HEK293 (cell line): ENCODE results near the gene HOXD9.
A peak's percentile ranks its signal among the peaks of the same experiment; 100 is the strongest.

Experiments
- CTCF ChIA-PET: fragments of 350-600 bp; formaldehyde crosslinking; extraction: SDS; loops from one replicate; lab custom pipeline; 2021; ENCODE audit warnings: antibody characterized with exemption; lab: Yijun Ruan, JAX
- POLR2A ChIA-PET: fragments of 300-600 bp; formaldehyde crosslinking; extraction: SDS; loops from one replicate; lab custom pipeline; 2020; ENCODE audit warnings: antibody characterized with exemption, inconsistent platforms; lab: Yijun Ruan, JAX
- H3K27ac ChIP-seq: fragments of 200-500 bp; sonication (Bioruptor generic); 2 replicates; pipeline ENCODE4 v1.5.1; 2014; ENCODE audit warnings: low read depth, low read length, control low read depth, inconsistent platforms; ENCODE audit errors: extremely low read depth
- H3K36me3 ChIP-seq, 2 experiments: fragments of 200-500 bp in 1 of 2; sonication (Bioruptor generic) in 1 of 2; 1 replicate in 1 of 2; 2 replicates in 1 of 2; pipeline ENCODE4 v1.5.1; 2014 to 2017; ENCODE audit warnings: inconsistent platforms in 2 of 2, low read length in 2 of 2; ENCODE audit not compliant: control insufficient read depth in 2 of 2, insufficient read depth in 1 of 2
- H3K4me1 ChIP-seq: fragments of 200-500 bp; sonication (Bioruptor generic); 2 replicates; pipeline ENCODE4 v1.5.1; 2014; ENCODE audit warnings: mild to moderate bottlenecking, low read length, inconsistent platforms; ENCODE audit not compliant: control insufficient read depth, insufficient read depth
- H3K4me3 ChIP-seq: 2 replicates; pipeline ENCODE4 v1.5.1; 2011; ENCODE audit warnings: low read depth, mild to moderate bottlenecking, control low read depth, low read length, moderate library complexity
- H3K9me3 ChIP-seq: fragments of 200-500 bp; sonication (Bioruptor generic); 2 replicates; pipeline ENCODE4 v1.5.1; 2014; ENCODE audit warnings: low read depth, low read length, inconsistent platforms; ENCODE audit not compliant: control insufficient read depth, insufficient read depth
- GFI1B ChIP-seq: fragments of 450-650 bp; formaldehyde crosslinking; IDR thresholded peaks from 2 replicates; pipeline ENCODE4 v1.5.1; 2016; ENCODE audit warnings: missing biosample characterization, missing genetic modification characterization
- GLIS1 ChIP-seq: fragments of 450-650 bp; formaldehyde crosslinking; IDR thresholded peaks from 2 replicates; pipeline ENCODE4 v1.5.1; 2016; ENCODE audit warnings: missing biosample characterization, missing genetic modification characterization
- SCRT1 ChIP-seq: fragments of 450-650 bp; formaldehyde crosslinking; IDR thresholded peaks from 2 replicates; pipeline ENCODE4 v1.5.1; 2016; ENCODE audit warnings: missing biosample characterization, missing genetic modification characterization, borderline replicate concordance
- SCRT2 ChIP-seq: fragments of 450-650 bp; formaldehyde crosslinking; IDR thresholded peaks from 2 replicates; pipeline ENCODE4 v1.5.1; 2016; ENCODE audit warnings: missing biosample characterization, missing genetic modification characterization
- TCF7L2 ChIP-seq: IDR thresholded peaks from 2 replicates; pipeline ENCODE4 v1.6.1; 2011; ENCODE audit warnings: low read depth, mild to moderate bottlenecking, inconsistent platforms, low read length, moderate library complexity, borderline replicate concordance
- YY2 ChIP-seq: fragments of 450-650 bp; formaldehyde crosslinking; IDR thresholded peaks from 2 replicates; pipeline ENCODE4 v1.5.1; 2016; ENCODE audit warnings: missing biosample characterization, missing genetic modification characterization
- ZBTB17 ChIP-seq: fragments of 450-650 bp; formaldehyde crosslinking; IDR thresholded peaks from 2 replicates; pipeline ENCODE4 v1.5.1; 2016; ENCODE audit warnings: missing biosample characterization, missing genetic modification characterization
- ZBTB48 ChIP-seq: fragments of 450-650 bp; formaldehyde crosslinking; IDR thresholded peaks from 2 replicates; pipeline ENCODE4 v1.5.1; 2016; ENCODE audit warnings: missing biosample characterization, missing genetic modification characterization
- ZFP69B ChIP-seq: fragments of 450-650 bp; formaldehyde crosslinking; IDR thresholded peaks from 2 replicates; pipeline ENCODE4 v1.5.1; 2016; ENCODE audit warnings: missing biosample characterization, missing genetic modification characterization
- ZNF175 ChIP-seq: fragments of 450-650 bp; formaldehyde crosslinking; IDR thresholded peaks from 2 replicates; pipeline ENCODE4 v1.5.1; 2016; ENCODE audit warnings: missing biosample characterization, missing genetic modification characterization
- ZNF302 ChIP-seq: fragments of 450-650 bp; formaldehyde crosslinking; IDR thresholded peaks from 2 replicates; pipeline ENCODE4 v1.5.1; 2016; ENCODE audit warnings: missing biosample characterization, missing genetic modification characterization, low read depth
- ZNF423 ChIP-seq: fragments of 450-650 bp; formaldehyde crosslinking; IDR thresholded peaks from 2 replicates; pipeline ENCODE4 v1.5.1; 2016; ENCODE audit warnings: missing biosample characterization, missing genetic modification characterization
- ZNF560 ChIP-seq: fragments of 450-650 bp; formaldehyde crosslinking; IDR thresholded peaks from 2 replicates; pipeline ENCODE4 v1.5.1; 2017; ENCODE audit warnings: missing biosample characterization, missing genetic modification characterization, borderline replicate concordance
- ZNF76 ChIP-seq: fragments of 450-650 bp; formaldehyde crosslinking; IDR thresholded peaks from 2 replicates; pipeline ENCODE4; 2016; ENCODE audit warnings: low read depth, missing biosample characterization, missing genetic modification characterization, borderline replicate concordance
- TF ChIP-seq, protein P1 (sequence below): fragments of 450-650 bp; formaldehyde crosslinking; IDR thresholded peaks from 2 replicates; pipeline ENCODE4 v1.5.1; 2016; ENCODE audit warnings: missing biosample characterization, missing genetic modification characterization
- TF ChIP-seq, protein P2 (sequence below): fragments of 450-650 bp; formaldehyde crosslinking; IDR thresholded peaks from 2 replicates; pipeline ENCODE4 v1.5.1; 2016; ENCODE audit warnings: missing biosample characterization, missing genetic modification characterization
- TF ChIP-seq, protein P3 (sequence below): fragments of 450-650 bp; formaldehyde crosslinking; IDR thresholded peaks from 2 replicates; pipeline ENCODE4 v1.5.1; 2016; ENCODE audit warnings: missing biosample characterization, missing genetic modification characterization, borderline replicate concordance

HOXD9 gene

DNA sequence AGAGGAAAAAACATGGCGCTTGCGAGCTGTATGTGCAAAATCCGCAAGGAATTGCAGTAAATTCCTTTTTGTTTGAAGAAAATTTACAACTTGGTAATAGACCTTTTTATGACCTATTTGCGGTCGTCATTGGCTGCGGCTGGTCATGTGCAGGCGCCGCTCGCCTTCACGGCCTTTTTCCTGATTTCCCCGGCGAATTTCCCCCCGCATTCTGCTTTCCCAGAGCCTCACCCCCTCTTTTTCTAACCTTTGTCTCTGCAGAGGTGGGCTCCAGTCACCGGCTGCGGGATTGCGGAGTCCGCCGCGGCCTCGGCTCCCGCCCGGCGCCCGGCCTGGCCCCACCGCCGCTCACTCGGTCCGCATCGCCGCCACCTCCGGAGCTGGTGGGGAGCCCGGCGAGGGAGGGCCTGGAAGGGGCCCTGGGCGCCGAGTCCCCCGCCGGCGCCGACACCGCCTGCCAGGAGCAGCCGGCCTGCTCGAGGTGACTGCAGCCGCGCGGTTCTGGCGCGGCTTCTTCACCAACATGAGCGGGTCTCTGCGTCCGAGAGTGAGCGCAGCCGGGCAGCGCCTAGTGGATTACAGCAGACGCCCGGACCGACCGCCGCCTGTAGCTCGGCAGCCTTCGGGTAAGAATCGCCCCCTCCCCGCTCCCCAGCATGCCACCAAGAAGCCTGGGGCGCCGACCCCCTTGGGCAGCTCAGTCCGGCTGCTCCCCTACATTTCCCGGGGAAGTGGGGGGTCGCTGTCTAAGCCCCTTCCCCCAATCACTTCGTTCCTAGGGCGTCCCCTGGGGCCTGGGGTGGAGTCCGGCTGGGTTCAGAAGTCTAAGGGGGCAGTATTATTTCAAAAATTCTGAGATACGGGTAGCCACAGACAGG, 14.1 kb downstream of the HOXD9 start (continued):
- TF ChIP-seq TCF7L2 (peak; percentile 61), GFI1B (tag by site-specific recombination) (0 out of 2 replicates have a peak, but pooled peaks have one; percentile 2), ZBTB17 (0 out of 2 replicates have a peak, but pooled peaks have one; percentile 29)
- TF ChIP-seq, protein P1, sequence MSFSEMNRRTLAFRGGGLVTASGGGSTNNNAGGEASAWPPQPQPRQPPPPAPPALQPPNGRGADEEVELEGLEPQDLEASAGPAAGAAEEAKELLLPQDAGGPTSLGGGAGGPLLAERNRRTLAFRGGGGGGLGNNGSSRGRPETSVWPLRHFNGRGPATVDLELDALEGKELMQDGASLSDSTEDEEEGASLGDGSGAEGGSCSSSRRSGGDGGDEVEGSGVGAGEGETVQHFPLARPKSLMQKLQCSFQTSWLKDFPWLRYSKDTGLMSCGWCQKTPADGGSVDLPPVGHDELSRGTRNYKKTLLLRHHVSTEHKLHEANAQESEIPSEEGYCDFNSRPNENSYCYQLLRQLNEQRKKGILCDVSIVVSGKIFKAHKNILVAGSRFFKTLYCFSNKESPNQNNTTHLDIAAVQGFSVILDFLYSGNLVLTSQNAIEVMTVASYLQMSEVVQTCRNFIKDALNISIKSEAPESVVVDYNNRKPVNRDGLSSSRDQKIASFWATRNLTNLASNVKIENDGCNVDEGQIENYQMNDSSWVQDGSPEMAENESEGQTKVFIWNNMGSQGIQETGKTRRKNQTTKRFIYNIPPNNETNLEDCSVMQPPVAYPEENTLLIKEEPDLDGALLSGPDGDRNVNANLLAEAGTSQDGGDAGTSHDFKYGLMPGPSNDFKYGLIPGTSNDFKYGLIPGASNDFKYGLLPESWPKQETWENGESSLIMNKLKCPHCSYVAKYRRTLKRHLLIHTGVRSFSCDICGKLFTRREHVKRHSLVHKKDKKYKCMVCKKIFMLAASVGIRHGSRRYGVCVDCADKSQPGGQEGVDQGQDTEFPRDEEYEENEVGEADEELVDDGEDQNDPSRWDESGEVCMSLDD (tag by site-specific recombination): peak; percentile 78; the same call in 1 of the 2 replicates
- TF ChIP-seq, all 188 proteins: peak for 27

DNA sequence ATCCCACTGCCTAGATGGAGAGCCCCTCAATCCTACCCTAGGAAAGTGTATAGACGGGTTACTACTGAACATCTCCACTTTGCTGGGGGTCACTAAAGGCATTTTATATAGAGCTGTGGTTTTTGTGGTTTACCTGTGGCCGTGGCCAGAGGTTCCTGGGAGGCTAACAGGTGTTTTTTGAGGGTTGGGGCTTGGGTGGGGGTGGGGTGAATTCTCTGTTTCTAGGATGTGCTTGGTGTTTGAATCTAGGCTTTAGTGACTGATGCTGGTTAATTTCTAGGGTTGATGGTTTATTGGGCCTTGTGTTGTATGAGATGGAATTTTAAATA, 14.7 kb downstream of the HOXD9 start:
- H3K4me1 ChIP-seq: peaks cover 11% of the 10 kb centered on the region
- peak overlapping the region; percentile 72 for H3K4me3 ChIP-seq
- no peaks in the 10 kb centered on the region for H3K9me3 ChIP-seq
- TF ChIP-seq ZNF175 (tag by site-specific recombination) (no peak), SCRT1 (tag by site-specific recombination) (peak; percentile 89), SCRT2 (tag by site-specific recombination) (peak; percentile 98), ZBTB48 (tag by site-specific recombination) (0 out of 2 replicates have a peak, but pooled peaks have one; percentile 6), GLIS1 (tag by site-specific recombination) (peak; percentile 81), ZNF560 (tag by site-specific recombination) (no peak), ZNF302 (tag by site-specific recombination) (no peak), YY2 (tag by site-specific recombination) (no peak), ZNF76 (no peak), ZNF423 (no peak), ZFP69B (no peak)
- TF ChIP-seq, protein P2, sequence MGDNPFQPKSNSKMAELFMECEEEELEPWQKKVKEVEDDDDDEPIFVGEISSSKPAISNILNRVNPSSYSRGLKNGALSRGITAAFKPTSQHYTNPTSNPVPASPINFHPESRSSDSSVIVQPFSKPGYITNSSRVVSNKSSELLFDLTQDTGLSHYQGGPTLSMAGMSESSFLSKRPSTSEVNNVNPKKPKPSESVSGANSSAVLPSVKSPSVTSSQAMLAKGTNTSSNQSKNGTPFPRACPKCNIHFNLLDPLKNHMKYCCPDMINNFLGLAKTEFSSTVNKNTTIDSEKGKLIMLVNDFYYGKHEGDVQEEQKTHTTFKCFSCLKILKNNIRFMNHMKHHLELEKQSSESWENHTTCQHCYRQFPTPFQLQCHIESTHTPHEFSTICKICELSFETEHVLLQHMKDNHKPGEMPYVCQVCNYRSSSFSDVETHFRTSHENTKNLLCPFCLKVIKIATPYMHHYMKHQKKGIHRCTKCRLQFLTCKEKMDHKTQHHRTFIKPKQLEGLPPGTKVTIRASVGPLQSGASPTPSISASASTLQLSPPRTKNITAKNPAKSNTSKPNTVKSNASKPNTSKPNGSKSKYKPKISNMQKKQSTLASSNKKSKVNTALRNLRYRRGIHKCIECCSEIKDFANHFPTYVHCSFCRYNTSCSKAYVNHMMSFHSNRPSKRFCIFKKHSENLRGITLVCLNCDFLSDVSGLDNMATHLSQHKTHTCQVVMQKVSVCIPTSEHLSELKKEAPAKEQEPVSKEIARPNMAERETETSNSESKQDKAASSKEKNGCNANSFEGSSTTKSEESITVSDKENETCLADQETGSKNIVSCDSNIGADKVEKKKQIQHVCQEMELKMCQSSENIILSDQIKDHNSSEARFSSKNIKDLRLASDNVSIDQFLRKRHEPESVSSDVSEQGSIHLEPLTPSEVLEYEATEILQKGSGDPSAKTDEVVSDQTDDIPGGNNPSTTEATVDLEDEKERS: no peak
- TF ChIP-seq, protein P3, sequence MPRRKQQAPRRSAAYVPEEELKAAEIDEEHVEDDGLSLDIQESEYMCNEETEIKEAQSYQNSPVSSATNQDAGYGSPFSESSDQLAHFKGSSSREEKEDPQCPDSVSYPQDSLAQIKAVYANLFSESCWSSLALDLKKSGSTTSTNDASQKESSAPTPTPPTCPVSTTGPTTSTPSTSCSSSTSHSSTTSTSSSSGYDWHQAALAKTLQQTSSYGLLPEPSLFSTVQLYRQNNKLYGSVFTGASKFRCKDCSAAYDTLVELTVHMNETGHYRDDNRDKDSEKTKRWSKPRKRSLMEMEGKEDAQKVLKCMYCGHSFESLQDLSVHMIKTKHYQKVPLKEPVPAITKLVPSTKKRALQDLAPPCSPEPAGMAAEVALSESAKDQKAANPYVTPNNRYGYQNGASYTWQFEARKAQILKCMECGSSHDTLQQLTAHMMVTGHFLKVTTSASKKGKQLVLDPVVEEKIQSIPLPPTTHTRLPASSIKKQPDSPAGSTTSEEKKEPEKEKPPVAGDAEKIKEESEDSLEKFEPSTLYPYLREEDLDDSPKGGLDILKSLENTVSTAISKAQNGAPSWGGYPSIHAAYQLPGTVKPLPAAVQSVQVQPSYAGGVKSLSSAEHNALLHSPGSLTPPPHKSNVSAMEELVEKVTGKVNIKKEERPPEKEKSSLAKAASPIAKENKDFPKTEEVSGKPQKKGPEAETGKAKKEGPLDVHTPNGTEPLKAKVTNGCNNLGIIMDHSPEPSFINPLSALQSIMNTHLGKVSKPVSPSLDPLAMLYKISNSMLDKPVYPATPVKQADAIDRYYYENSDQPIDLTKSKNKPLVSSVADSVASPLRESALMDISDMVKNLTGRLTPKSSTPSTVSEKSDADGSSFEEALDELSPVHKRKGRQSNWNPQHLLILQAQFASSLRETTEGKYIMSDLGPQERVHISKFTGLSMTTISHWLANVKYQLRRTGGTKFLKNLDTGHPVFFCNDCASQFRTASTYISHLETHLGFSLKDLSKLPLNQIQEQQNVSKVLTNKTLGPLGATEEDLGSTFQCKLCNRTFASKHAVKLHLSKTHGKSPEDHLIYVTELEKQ: no peak
- no peaks in the 10 kb centered on the region for H3K36me3 ChIP-seq
- ChIA-PET CTCF (interaction anchor here (0.6 to 2.7 kb wide), 6 partner anchors 10 to 1011 kb away, joined by 3 to 12 read pairs (median 3); no protein-coding TSS in a partner anchor), POLR2A (interaction anchor here (0.9 to 1.6 kb wide), 3 partner anchors 14 to 318 kb away, joined by 3 to 10 read pairs (median 3); partner anchors contain the start of gene HOXD4)
- peak overlapping the region; percentile 98 for H3K27ac ChIP-seq
